CD4-positive, alpha-beta T cell treated with Interleukin-2 at 100 ng/mL for 4 hours (primary cell): ENCODE data around the gene PHF1.

Experiments
- DNase-seq: peaks from one replicate; pipeline ENCODE4 v3.0.0-alpha.2; 2020; ENCODE audit warnings: low spot score

PHF1 gene

GRCh38 chr6:33417903-33418689 lies 7.3 kb downstream of the PHF1 start, which contains the start of gene CUTA:
TSS of gene CUTA (minus strand) at chr6:33418107. CDS start at chr6:33418000, 107 bp downstream.
- DNase-seq: peak; percentile 99

GRCh38 chr6:33418690-33419291 lies 8.0 kb downstream of the PHF1 start:
- peak; percentile 57 for DNase-seq

- no peak for DNase-seq
Observed at GRCh38 chr6:33419580-33420490, 9.0 kb downstream of the PHF1 start, which contains the start of gene SYNGAP1. TSS of gene SYNGAP1 (plus strand) at chr6:33420065. CDS start at chr6:33420265, 200 bp downstream.

- DNase-seq: no peak
Observed at GRCh38 chr6:33420491-33421343, 9.9 kb downstream of the PHF1 start.

GRCh38 chr6:33421344-33421643 lies 10.5 kb downstream of the PHF1 start:
- no peak for DNase-seq

- no peak for DNase-seq
Observed at GRCh38 chr6:33423777-33424176, 13.0 kb downstream of the PHF1 start.

GRCh38 chr6:33424855-33425667 lies 14.2 kb downstream of the PHF1 start:
- DNase-seq: no peak

GRCh38 chr6:33425668-33426577 lies 15.1 kb downstream of the PHF1 start:
- peak; percentile 87 for DNase-seq

- peak; percentile 50 for DNase-seq
Observed at GRCh38 chr6:33426590-33427511, 16.0 kb downstream of the PHF1 start.

- peak; percentile 66 for DNase-seq
Observed at GRCh38 chr6:33427585-33428223, 16.9 kb downstream of the PHF1 start.

GRCh38 chr6:33428224-33428965 lies 17.6 kb downstream of the PHF1 start:
- DNase-seq: peak; percentile 32

GRCh38 chr6:33428966-33429749 lies 18.3 kb downstream of the PHF1 start:
- no peak for DNase-seq

GRCh38 chr6:33429750-33430052 lies 18.9 kb downstream of the PHF1 start:
- peak; percentile 79 for DNase-seq

- DNase-seq: no peak
Observed at GRCh38 chr6:33430334-33430733, 19.5 kb downstream of the PHF1 start.

GRCh38 chr6:33430991-33431879 lies 20.4 kb downstream of the PHF1 start:
- peak; percentile 87 for DNase-seq
